ENCODE data around the gene DDX24. TPM values are rescaled to one million over a fixed set of nuclear protein-coding genes. Genes with fewer than 3 reads are reported as not detected.
A peak's percentile ranks its signal among the peaks of the same experiment; 100 is the strongest.

Gene DDX24
- polyA plus RNA-seq, 3 donors from 2014 or later = 60.8 to 208 (median 114) TPM

DNA sequence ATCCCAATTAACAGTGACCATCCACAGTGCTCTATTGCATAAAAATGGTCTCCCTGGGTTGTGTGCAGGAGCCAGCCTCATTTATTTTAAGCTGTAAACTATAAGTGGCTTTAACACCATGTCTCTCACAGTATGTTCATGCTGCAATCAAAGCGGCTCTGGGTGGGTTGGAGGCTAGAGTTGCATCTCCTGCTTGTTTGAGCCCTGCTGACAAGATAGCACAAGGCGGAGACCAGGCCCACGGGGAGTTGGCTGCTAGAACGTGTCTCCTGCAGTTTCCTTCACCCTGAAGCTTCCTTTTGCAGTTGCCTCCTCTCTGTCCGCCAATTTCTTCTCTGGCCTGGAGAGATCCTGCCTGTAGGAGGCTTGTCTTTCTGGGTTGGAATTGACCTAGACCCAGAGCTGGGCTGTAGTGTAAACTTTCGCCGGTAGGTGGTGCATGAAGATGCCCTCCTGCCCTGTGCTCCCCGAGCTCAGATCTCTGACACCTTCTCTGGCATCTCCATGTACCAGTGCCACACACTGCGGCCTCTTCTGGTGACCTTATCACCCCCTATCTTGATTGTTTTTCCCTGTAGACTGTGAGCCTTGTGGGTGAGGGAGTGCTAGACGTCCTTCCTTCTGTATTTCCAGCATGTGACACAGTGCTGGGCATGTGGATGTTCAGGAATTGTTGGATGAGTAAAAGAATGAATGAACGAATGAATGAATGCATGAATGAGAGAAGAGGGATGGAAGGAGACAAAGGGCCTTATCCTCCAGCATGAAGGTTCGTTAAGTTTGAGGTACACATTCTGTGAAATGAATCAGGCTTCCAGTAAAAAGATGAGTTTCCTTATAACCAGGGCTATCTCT lies 44.5 kb downstream of the DDX24 start:
- no peaks in the 10 kb centered on the region for H3K36me3 Mint-ChIP-seq
- no peak overlapping the region for H3K4me3 Mint-ChIP-seq
- H3K9me3 Mint-ChIP-seq = no peaks in the 10 kb centered on the region
- peak overlapping the region in 1 of 6 donors; percentile 4 for H3K27ac Mint-ChIP-seq
- H3K27me3 Mint-ChIP-seq (ENCODE audit: low read depth in 3 of 3) = peaks cover 0 to 1% (median 1%) of the 10 kb centered on the region in 3 donors
- H3K4me1 Mint-ChIP-seq = peaks cover 0 to 2% of the 10 kb centered on the region in 2 donors
- DNase-seq = peak; percentile 67 to 73 (median 70)

- Mint-ChIP-seq H3K27me3 (ENCODE audit: low read depth in 3 of 3) (peaks cover 1 to 4% (median 1%) of the 10 kb centered on the region in 3 donors), H3K4me1 (peaks cover 0 to 2% of the 10 kb centered on the region in 2 donors), H3K4me3 (no peak overlapping the region), H3K27ac (no peak overlapping the region), H3K9me3 (no peaks in the 10 kb centered on the region), H3K36me3 (no peaks in the 10 kb centered on the region)
- DNase-seq = no peak
Observed at GRCh38 chr14:94034886-94035285, 46.1 kb downstream of the DDX24 start.

GRCh38 chr14:94031883-94032279 lies 49.1 kb downstream of the DDX24 start:
- H3K36me3 Mint-ChIP-seq = no peaks in the 10 kb centered on the region
- no peaks in the 10 kb centered on the region for H3K9me3 Mint-ChIP-seq
- H3K27me3 Mint-ChIP-seq (ENCODE audit: low read depth in 3 of 3) = peaks cover 4 to 6% (median 5%) of the 10 kb centered on the region in 3 donors
- DNase-seq = no peak
- no peak overlapping the region for H3K4me3 Mint-ChIP-seq
- no peak overlapping the region for H3K27ac Mint-ChIP-seq
- H3K4me1 Mint-ChIP-seq = peaks cover 0 to 8% of the 10 kb centered on the region in 2 donors

GRCh38 chr14:94031161-94031882 lies 49.7 kb downstream of the DDX24 start:
- no peak overlapping the region for H3K4me3 Mint-ChIP-seq
- H3K4me1 Mint-ChIP-seq = peaks cover under 1 to 5% of the 10 kb centered on the region in 2 donors
- no peaks in the 10 kb centered on the region for H3K36me3 Mint-ChIP-seq
- H3K27me3 Mint-ChIP-seq (ENCODE audit: low read depth in 3 of 3) = peaks cover 4 to 6% (median 5%) of the 10 kb centered on the region in 3 donors
- H3K9me3 Mint-ChIP-seq = no peaks in the 10 kb centered on the region
- H3K27ac Mint-ChIP-seq = no peak overlapping the region
- no peak for DNase-seq

GRCh38 chr14:94030571-94030970 lies 50.4 kb downstream of the DDX24 start:
- Mint-ChIP-seq H3K36me3 (no peaks in the 10 kb centered on the region), H3K9me3 (no peaks in the 10 kb centered on the region), H3K4me3 (no peak overlapping the region), H3K27me3 (ENCODE audit: low read depth in 3 of 3) (peaks cover 5 to 7% (median 6%) of the 10 kb centered on the region in 3 donors), H3K27ac (no peak overlapping the region), H3K4me1 (peaks cover 7 to 11% of the 10 kb centered on the region in 2 donors)
- DNase-seq = no peak

- no peaks in the 10 kb centered on the region for H3K36me3 Mint-ChIP-seq
- no peak overlapping the region for H3K27ac Mint-ChIP-seq
Observed at GRCh38 chr14:94029671-94030203, 51.3 kb downstream of the DDX24 start.

GRCh38 chr14:94029265-94029664 lies 51.7 kb downstream of the DDX24 start:
- Mint-ChIP-seq H3K4me1 (peaks cover 7 to 11% of the 10 kb centered on the region in 2 donors), H3K27ac (no peak overlapping the region), H3K4me3 (no peak overlapping the region), H3K9me3 (no peaks in the 10 kb centered on the region), H3K36me3 (no peaks in the 10 kb centered on the region), H3K27me3 (ENCODE audit: low read depth in 3 of 3) (peaks cover 5 to 8% (median 7%) of the 10 kb centered on the region in 3 donors)
- DNase-seq = no peak

More at GRCh38 chr14:94029671-94030203, 51.3 kb downstream of the DDX24 start:
- Mint-ChIP-seq H3K4me1 (peaks cover 7 to 11% of the 10 kb centered on the region in 2 donors), H3K27me3 (ENCODE audit: low read depth in 3 of 3) (peaks cover 5 to 7% (median 6%) of the 10 kb centered on the region in 3 donors), H3K9me3 (no peaks in the 10 kb centered on the region), H3K4me3 (no peak overlapping the region)
- DNase-seq = no peak

GRCh38 chr14:94028450-94028826 lies 52.6 kb downstream of the DDX24 start:
- H3K4me3 Mint-ChIP-seq = peak overlapping the region in 3 of 5 donors; percentile 45 to 69 (median 59)
- H3K27me3 Mint-ChIP-seq (ENCODE audit: low read depth in 3 of 3) = peaks cover 5 to 8% (median 7%) of the 10 kb centered on the region in 3 donors
- peaks cover 7 to 11% of the 10 kb centered on the region in 2 donors for H3K4me1 Mint-ChIP-seq
- no peak for DNase-seq
- no peaks in the 10 kb centered on the region for H3K36me3 Mint-ChIP-seq
- H3K27ac Mint-ChIP-seq = peak overlapping the region in 1 of 6 donors; percentile 6
- no peaks in the 10 kb centered on the region for H3K9me3 Mint-ChIP-seq

DNA sequence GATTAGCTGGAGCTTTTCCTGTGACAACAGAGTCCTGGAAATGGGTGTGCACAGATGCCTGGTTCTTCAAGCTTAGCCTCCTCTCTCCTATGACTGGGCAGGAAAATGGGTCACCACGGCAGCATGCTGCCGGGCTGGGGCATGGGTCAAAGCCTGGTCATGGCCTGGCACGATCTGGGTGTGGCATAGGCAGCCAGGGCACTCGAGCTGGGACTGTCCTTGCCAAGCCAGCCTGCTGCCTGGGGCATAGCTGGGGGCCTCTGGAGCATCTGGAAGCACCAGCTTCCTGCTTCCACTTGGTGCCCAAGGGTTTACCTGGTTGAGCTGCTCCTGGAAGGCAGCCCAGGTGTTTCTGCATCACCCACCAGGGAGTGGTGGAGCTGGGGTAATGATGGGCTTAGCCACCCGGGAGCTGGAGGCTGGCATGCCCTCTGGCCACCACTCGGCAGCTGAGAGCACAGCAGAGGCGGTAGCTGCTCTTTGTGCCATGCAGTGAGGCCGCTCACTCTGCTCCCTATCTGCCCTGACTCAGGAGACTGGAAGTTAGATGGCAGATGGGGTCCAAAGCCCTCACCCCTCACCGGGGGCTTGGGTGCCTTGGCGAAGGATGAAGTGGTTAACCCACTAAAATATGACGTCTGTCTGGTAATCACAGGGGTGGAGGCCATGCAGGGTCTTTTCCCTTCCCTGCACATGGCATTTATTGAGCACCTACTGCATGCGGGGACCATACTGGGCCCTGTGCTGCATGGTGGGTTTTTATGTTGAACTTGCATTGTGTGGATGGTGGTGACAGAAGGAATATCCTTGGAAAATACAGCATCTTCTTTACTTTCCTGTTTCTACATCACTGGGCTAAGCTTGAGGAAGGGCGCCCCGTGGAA lies 53.2 kb downstream of the DDX24 start:
- Mint-ChIP-seq H3K4me3 (peak overlapping the region; percentile 43 to 69 (median 59)), H3K27me3 (ENCODE audit: low read depth in 3 of 3) (peaks cover 5 to 8% (median 7%) of the 10 kb centered on the region in 3 donors), H3K27ac (no peak overlapping the region), H3K36me3 (no peaks in the 10 kb centered on the region), H3K4me1 (peaks cover 7 to 11% of the 10 kb centered on the region in 2 donors), H3K9me3 (no peaks in the 10 kb centered on the region)
- DNase-seq = no peak

DNA sequence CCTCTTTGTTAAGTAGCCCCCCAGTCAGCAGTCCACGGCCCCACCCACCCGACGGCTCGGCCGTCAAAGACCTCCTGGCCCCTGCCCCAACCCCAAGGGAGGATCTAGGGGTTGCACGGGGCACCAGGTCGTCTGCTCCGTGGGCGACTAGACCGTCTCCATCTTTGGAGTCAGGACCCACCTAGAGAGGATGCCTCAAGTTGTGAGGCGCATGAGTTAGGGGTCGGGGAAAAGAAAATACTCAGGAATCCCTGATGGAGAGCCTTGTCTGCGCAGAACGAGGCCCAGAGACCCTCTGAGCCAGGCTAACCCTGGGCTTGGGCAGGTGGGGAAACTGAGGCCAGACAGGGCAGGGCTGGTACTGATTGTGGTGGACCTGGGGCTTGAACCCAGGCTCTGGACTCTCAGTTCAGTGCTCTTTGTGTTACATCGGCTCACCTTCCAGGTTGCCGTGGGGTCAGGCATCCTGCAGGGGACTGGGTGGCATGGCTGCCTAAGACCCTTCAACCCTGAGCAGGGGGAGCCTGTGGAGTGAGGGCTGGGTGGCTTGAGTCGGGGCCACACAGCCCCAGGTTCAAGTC lies 54.0 kb downstream of the DDX24 start:
- peaks cover 5 to 10% (median 6%) of the 10 kb centered on the region in 3 donors for H3K27me3 Mint-ChIP-seq (ENCODE audit: low read depth in 3 of 3)
- H3K27ac Mint-ChIP-seq = no peak overlapping the region
- no peak for DNase-seq

DNA sequence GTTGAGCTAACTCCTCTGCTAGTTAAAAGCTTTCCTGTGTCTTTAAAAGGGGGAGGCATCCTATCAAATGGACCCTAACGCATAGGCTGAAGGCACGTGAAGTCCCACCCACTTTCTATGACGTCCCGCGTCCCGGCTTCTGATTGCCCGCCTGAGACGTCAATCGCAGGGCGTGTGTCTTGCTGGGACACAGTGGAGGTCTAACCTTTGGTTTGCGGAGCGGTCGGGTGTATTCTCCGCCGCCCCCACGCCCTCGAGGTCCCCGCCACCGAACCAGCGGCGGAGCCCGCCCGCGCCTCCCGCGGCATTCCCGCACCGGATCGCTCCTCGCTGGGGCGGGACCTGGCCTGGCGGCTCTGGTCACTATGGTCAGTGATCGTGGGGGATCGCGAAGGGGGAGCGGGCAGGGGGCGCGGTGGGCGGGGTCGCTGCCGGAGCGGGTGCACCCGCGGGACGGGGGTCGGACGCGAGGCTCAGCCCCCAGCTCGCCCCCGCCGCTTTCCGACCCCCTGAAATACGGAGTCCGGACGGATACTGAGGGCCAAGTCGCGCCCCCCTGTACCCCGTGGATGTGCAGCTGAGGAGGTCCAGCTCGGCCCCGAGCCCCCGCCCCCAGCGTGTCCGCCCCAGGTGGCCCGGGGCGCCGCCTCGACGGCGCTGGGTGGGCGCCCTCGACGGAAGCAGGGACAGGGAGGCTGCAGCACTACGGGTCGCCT lies 54.7 kb downstream of the DDX24 start, which contains the start of gene OTUB2:
Gene OTUB2, plus strand, starts transcription at position 168 of the 716 bp plus-strand sequence. Its CDS starts 198 bp downstream, at position 366.
- DNase-seq = peak; percentile 93 to 96 (median 94)
- Mint-ChIP-seq H3K4me3 (peak within 1 kb of the TSS; percentile 80 to 86 (median 85)), H3K9me3 (no peaks in the 10 kb centered on the region), H3K27ac (peak within 1 kb of the TSS in 2 of 6 donors; percentile 21 to 77), H3K27me3 (ENCODE audit: low read depth in 3 of 3) (peaks cover 5 to 10% (median 6%) of the 10 kb centered on the region in 3 donors), H3K36me3 (no peaks in the 10 kb centered on the region), H3K4me1 (peaks cover 7 to 11% of the 10 kb centered on the region in 2 donors)

More for the DNA sequence above, 54.0 kb downstream of the DDX24 start:
- Mint-ChIP-seq H3K36me3 (no peaks in the 10 kb centered on the region), H3K9me3 (no peaks in the 10 kb centered on the region), H3K4me1 (peaks cover 7 to 11% of the 10 kb centered on the region in 2 donors), H3K4me3 (peak overlapping the region; percentile 16 to 61 (median 38))

DNA sequence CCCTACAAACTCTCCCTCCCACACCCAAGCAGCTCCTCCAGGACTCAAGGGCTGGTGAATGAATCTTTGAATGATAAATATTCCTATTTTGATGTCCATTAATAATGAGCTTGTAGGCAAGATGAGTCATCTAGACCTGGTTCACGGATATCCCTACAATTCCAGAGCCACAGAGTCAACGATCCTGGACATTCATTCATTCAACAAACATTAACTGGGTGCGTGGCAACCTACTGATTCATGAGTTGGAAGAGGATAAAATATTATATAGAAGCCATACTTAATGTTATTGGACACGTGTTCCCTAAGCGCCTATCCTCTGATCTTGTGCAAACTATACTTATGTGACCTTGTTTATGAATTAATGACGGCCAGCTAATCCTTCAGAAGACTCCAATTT lies 55.3 kb downstream of the DDX24 start:
- Mint-ChIP-seq H3K4me3 (peak overlapping the region; percentile 80 to 86 (median 85)), H3K27me3 (ENCODE audit: low read depth in 3 of 3) (peaks cover 5 to 10% (median 6%) of the 10 kb centered on the region in 3 donors), H3K4me1 (peaks cover 7 to 11% of the 10 kb centered on the region in 2 donors), H3K36me3 (no peaks in the 10 kb centered on the region), H3K27ac (no peak overlapping the region), H3K9me3 (no peaks in the 10 kb centered on the region)
- no peak for DNase-seq
